Smooth muscle cell of the brain vasculature (primary cell): ENCODE results near the gene TMEM271.
"Not testable (repeated sequence)": the region's sequence is repeated elsewhere in the genome, so short reads cannot be mapped to it uniquely, and the experiment has no call there.

Experiments
- DNase-seq: peaks from one replicate; pipeline ENCODE4 v3.0.0-alpha.2; 2012; ENCODE audit warnings: low read depth, low spot score

The TMEM271 gene

GRCh38 chr4:566035-566434, 10.1 kb downstream of the TMEM271 start:
- DNase-seq = no peak

- DNase-seq = not testable (repeated sequence)
Measured at GRCh38 chr4:565614-566013, 10.5 kb downstream of the TMEM271 start.

- not testable (repeated sequence) for DNase-seq
Measured at GRCh38 chr4:562458-562857, 13.6 kb downstream of the TMEM271 start.

GRCh38 chr4:561426-561825, 14.7 kb downstream of the TMEM271 start:
- no peak for DNase-seq

GRCh38 chr4:560731-561291, 15.3 kb downstream of the TMEM271 start:
- no peak for DNase-seq

DNA sequence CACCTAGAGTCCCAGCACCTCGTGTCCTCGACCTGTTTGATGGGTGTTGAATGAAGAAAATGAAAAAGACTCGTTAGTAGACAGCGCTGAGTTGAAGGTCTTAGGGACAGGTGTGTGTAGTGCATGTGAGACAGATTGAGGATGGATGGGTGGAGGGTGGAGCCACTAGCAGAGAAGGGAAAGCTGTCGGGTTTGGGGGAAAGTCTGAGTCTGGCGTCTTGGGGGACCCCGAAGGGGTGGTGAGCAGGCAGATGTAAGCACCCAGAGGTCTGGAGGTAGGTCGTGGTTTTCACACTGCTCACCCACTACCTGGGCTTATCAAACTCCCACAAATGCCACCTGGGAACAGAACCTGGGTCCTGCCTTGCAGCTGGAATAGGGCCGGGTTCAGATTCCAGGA, 16.0 kb downstream of the TMEM271 start:
- no peak for DNase-seq

GRCh38 chr4:555566-556275, 20.4 kb downstream of the TMEM271 start:
- no peak for DNase-seq

- not testable (repeated sequence) for DNase-seq
Measured at GRCh38 chr4:554793-555320, 21.2 kb downstream of the TMEM271 start.

- DNase-seq = no peak
Measured at GRCh38 chr4:552019-552418, 24.1 kb downstream of the TMEM271 start.

DNA sequence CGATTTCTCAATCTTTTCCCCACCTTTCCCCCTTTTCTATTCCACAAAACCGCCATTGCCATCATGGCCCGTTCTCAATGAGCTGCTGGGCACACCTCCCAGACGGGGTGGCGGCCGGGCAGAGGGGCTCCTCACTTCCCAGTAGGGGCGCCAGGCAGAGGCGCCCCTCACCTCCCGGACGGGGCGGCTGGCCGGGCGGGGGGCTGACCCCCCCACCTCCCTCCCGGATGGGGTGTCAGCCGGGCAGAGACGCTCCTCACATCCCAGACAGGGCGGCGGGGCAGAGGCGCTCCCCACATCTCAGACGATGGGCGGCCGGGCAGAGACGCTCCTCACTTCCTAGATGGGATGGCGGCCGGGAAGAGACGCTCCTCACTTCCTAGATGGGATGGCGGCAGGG, 25.8 kb downstream of the TMEM271 start:
- DNase-seq = not testable (repeated sequence)

GRCh38 chr4:548976-549375, 27.1 kb downstream of the TMEM271 start:
- no peak for DNase-seq

GRCh38 chr4:545612-546011, 30.5 kb downstream of the TMEM271 start:
- DNase-seq = no peak

GRCh38 chr4:544386-545105, 31.5 kb downstream of the TMEM271 start:
- DNase-seq = no peak

DNA sequence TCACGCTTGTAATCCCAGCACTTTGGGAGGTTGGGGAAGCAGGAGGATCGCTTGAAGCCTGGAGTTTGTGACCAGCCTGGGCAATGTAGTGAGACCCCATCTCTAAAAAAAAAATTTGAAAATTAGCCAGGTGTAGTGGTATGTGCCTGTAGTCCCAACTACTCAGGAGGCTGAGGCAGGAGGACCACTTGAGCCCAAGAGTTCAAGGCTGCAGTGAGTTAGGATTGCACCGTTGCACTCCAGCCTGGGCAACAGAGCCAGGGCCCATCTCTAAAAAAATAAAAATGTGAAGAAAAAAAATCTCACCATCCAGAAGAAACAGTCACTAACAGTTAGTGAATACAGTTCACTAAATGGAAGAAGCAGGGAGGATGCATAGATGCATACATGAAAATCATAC, 34.8 kb downstream of the TMEM271 start:
- DNase-seq = no peak

DNA sequence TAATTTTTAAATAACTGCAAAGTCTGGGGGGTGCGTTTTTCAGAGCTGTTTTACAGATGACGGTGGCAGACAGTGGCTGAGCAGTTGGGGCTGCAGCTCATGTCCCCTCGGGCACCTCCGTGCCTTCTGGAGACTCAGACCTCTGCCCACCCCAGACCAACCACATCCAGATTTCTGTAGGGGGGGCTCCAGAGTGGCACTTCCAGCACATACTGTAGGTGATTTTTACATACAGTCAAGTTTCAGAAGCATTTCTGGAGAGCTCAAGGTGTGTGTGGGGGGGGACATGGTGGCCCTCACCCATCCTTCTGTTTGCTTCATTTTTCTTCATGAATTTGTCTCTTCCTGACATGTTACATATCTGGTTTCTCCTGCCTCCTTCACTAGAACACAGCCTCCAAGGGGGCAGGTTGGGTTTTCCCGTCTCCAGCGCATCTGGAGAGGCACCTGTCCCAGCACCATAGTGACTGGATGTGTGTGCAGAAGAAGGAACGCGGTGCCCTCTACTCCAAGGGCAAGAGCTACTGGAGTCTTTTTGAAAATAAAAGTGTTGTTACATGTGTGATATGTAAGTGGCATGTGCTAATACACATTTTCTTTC, 37.5 kb downstream of the TMEM271 start:
- no peak for DNase-seq

DNA sequence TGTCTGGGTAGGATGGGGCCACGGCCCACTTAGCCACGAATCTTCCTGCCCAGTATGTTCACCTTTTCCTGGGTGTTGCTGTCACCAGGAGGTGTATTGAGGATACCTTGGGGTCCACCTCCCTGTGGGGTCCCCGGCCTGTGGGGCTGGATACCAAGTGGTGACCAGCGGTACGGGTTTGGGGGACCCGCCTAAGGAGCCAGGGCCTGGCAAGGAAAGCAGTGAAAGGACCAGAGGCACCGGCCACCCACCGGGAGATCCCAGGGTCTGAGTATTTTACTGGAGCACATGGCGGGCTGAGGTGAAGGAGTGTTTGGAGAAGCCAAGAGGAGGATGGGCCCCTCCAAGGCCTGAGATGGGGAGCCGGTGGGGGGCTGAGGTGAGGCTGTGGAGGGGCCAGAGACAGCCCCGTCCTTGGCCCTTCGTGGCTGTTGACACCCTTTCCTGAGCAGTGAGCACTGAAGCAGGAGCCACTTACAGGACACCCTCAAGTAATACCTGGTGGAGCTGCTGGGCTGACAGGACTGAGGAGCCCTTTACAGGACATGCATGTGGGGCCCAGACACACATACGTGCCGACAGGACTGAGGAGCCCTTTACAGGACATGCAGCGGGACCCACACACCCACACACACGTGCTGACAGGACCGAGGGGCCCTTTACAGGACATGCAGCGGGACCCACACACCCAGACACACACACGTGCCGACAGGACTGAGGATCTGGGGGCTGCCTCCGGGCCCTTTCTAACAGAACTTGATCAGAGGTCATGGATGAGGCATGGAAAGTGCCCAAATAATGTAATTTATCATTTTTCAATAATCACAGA, 38.4 kb downstream of the TMEM271 start:
- no peak for DNase-seq

DNA sequence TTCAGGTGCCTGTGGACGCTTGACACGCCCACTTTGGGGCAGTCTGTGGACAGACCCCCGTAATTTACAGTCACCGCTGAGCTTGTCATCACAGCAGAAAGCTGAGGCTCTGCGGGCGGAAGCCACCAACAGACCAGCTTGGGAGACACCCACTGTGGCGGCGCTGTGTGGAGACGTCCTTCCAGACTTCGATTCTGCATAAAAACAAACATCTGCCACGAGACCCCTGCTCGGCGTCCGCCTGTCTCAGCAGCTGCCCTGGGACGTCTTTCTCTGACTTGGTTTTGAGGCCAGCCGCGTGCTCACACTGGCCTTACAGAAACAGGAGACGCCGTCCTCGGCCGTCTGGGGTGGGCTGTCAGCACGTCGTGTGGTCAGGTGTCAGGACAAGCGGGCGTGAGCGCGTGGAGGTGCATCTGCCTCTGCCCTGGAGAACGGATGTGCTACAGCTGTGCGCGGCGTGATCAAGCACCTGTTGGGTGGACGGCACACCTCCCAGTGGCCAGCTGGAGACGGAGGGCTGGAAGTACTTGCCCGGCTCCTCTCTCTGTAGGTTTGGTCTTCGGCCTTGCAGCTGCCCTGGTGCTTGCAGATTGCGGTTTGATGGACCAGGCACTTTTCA, 39.6 kb downstream of the TMEM271 start:
- no peak for DNase-seq

DNA sequence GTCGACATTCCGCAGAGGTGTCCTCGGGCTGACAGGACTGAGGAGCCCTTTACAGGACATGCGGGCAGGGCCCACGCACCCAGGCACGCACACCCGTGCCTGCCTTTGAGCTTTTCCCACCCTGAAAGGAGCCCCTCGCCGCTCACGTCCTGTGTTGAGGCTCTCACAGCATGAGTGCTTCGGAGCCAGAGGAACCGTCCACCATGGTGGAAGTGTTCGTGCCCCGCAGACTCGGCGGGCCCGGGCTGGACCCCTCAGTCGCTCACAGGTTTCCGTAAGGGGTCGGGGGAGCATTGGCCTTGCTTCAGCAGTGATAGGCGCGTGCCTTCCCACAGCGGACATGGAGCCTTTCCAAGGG, 40.2 kb downstream of the TMEM271 start:
- no peak for DNase-seq

DNA sequence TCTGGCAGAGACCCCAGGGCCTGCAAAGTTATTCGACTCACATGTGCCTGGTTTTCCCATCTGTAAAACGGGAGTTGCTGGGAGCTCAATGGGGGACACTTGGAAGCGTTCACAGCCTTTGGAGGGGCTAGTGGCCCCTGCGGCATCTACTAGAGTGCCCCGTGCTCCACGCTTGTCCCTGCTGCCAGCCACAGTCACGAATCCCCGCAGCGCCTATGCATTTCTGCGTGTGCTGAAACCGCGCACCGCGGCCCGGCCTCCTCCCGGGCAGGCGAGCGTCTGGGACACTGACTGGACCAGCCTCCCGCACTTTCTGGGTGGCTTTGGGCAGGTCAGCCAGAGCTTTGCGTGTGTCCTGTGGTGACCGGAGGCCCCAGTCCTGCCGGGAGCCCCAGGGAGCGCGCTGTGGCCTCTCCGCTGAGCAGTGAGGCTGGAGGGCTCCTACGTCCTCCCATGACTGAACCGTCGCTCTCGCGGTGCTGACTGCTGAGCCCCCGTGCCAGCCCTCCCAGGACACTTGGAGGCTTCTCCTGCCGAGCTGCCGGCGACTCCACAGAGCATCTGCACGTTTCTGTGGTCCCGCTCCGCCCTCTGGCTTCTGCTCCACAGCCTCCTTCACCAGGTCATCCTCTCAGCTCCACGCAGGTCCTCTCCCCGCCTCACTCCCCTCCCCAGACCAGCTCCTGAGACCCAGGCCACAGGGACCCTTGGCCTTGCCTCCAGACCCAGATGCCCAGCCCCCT, 40.7 kb downstream of the TMEM271 start:
- no peak for DNase-seq

DNA sequence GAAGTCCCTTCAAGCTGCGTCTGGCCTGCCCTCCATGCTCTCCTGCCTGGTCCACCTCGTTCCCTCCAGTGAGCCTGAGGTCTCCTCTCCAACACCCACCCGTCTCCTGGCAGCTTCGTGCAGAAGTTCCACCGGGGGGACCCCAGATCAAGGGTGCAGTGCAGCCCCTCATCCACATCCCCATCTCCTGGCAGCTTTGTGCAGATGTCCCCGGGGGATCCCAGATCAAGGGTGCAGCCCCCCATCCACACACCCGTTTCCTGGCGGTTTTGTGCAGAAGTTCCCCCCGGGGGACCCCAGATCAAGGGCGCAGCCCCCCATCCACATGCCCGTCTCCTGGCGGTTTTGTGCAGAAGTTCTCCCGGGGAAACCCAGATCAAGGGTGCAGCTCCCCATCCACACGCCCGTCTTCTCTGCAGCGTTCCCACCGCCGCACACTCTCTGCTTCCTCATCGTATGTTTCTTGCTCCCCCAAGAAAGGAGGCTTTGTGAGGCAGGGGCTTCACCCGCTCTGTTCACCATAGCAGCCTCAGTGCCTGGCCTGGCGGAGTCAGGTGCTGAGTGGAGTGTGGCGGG, 41.4 kb downstream of the TMEM271 start:
- no peak for DNase-seq
